Renal cortical epithelial cell (primary cell): ENCODE data around the gene PDE9A. TPM values are rescaled to one million over a fixed set of nuclear protein-coding genes. Genes with fewer than 3 reads are reported as not detected.

Source experiments
- total RNA-seq: library from RNA; depleted of rRNA; stranded (reverse); fragments of >200 nt; gene quantifications from 2 replicates; pipeline ENCODE4 v1.2.3, GENCODE V29; 2014

The PDE9A gene
- total RNA-seq, 1 donor from 2014 or later: 5.0 TPM

Other genes starting within 250 kb of the PDE9A start
- gene UBASH3A, start 249.7 kb upstream of the PDE9A start, total RNA-seq: not detected in 2 replicates
- gene RSPH1, start 157.4 kb upstream of the PDE9A start, total RNA-seq: 1.0 and 3.6 TPM in 2 replicates
- 15.0 and 39.6 TPM in 2 replicates for gene SLC37A1, start 139.8 kb upstream of the PDE9A start, total RNA-seq
- 10.1 and 21.2 TPM in 2 replicates for gene WDR4, start 225.9 kb downstream of the PDE9A start, total RNA-seq
- 46.7 and 56.8 TPM in 2 replicates for gene NDUFV3, start 239.7 kb downstream of the PDE9A start, total RNA-seq